CD4-positive, alpha-beta T cell treated with Interleukin-6 at 100 ng/mL for 8 hours (primary cell): ENCODE data around the gene GPR146.
"Not testable (repeated sequence)": the region's sequence is repeated elsewhere in the genome, so short reads cannot be mapped to it uniquely, and the experiment has no call there.

Experiments
- DNase-seq: peaks from one replicate; pipeline ENCODE4 v3.0.0-alpha.2; 2020; ENCODE audit warnings: mixed read lengths, low spot score

Gene GPR146

GRCh38 chr7:1025743-1026581 is 18.4 kb upstream of the GPR146 start:
- no peak for DNase-seq

GRCh38 chr7:1026721-1027161 is 17.6 kb upstream of the GPR146 start:
- DNase-seq: no peak

- DNase-seq: no peak
Observed at GRCh38 chr7:1027242-1028043, 16.9 kb upstream of the GPR146 start.

- peak; percentile 79 for DNase-seq
Observed at GRCh38 chr7:1028044-1028770, 16.1 kb upstream of the GPR146 start.

- DNase-seq: peak; percentile 66
Observed at GRCh38 chr7:1028775-1029636, 15.3 kb upstream of the GPR146 start.

GRCh38 chr7:1029637-1030443 is 14.5 kb upstream of the GPR146 start:
- DNase-seq: no peak

GRCh38 chr7:1030444-1031070 is 13.8 kb upstream of the GPR146 start:
- no peak for DNase-seq

- DNase-seq: no peak
Observed at GRCh38 chr7:1031716-1032455, 12.5 kb upstream of the GPR146 start.

GRCh38 chr7:1032536-1033181 is 11.7 kb upstream of the GPR146 start:
- no peak for DNase-seq

GRCh38 chr7:1033546-1034145 is 10.7 kb upstream of the GPR146 start:
- peak; percentile 67 for DNase-seq

GRCh38 chr7:1034769-1035168 is 9.6 kb upstream of the GPR146 start:
- DNase-seq: not testable (repeated sequence)

- DNase-seq: not testable (repeated sequence)
Observed at GRCh38 chr7:1036164-1036928, 8.0 kb upstream of the GPR146 start.

GRCh38 chr7:1040233-1040632 is 4.1 kb upstream of the GPR146 start:
- not testable (repeated sequence) for DNase-seq

GRCh38 chr7:1040790-1041189 is 3.6 kb upstream of the GPR146 start:
- DNase-seq: no peak

- no peak for DNase-seq
Observed at GRCh38 chr7:1041551-1042491, 2.5 kb upstream of the GPR146 start.

- DNase-seq: no peak
Observed at GRCh38 chr7:1042492-1042833, 1.9 kb upstream of the GPR146 start.
